ENCODE results near the gene TMEM187.

DNA sequence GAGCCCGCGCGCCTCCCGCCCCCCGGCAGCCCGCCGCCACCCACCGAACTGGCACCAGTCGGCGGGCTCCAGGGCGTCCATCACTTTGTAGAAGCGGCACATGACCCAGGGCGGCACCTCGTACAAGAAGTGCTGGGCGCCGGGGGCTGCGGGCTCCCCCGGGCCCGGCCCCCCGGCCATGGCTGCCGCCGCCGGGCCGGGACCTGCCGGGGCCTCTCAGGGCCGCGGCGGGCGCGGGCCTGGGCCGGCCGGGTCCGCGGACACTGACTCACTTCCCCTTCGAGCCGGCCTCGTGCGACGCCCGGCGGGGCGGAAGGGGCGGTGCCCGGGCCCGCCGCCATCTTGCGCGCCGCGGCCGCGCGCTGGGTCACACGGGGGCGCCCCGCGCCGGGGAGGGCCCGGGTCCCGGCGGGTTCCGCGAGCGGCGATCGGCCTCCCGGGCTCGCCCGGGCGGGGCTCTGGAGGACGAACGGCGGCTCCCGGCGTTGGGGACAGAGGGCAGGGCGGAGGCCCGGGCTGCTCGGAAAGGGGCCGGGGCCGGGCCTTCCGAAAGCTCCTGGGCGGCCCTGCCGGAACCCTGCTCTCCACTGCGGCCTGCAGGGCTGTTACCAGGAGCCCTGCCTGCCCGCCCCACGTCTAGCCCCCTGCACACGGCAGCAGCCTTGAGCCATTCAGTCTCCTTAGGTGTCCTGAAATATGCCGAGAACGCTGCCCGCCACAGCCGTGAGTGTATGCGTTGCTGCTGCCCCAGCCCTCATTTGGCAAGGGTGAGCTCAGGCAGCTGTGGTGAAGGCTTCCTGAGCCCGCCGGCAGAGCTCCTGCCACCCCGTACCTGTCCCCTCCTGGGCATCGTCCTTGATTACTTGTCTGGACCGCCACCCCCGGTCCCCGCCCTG is 47.3 kb downstream of the TMEM187 start, which contains the start of gene IRAK1:
- TF ChIP-seq, protein P1, sequence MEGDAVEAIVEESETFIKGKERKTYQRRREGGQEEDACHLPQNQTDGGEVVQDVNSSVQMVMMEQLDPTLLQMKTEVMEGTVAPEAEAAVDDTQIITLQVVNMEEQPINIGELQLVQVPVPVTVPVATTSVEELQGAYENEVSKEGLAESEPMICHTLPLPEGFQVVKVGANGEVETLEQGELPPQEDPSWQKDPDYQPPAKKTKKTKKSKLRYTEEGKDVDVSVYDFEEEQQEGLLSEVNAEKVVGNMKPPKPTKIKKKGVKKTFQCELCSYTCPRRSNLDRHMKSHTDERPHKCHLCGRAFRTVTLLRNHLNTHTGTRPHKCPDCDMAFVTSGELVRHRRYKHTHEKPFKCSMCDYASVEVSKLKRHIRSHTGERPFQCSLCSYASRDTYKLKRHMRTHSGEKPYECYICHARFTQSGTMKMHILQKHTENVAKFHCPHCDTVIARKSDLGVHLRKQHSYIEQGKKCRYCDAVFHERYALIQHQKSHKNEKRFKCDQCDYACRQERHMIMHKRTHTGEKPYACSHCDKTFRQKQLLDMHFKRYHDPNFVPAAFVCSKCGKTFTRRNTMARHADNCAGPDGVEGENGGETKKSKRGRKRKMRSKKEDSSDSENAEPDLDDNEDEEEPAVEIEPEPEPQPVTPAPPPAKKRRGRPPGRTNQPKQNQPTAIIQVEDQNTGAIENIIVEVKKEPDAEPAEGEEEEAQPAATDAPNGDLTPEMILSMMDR (IDR thresholded peaks at IDR 0.05; ENCODE audit: borderline replicate concordance, extremely low read depth, low read length, poor library complexity, severe bottlenecking) = peak; percentile 8
- TF ChIP-seq EZH2 (IDR thresholded peaks at IDR 0.05; ENCODE audit: borderline replicate concordance, low read depth, low read length, severe bottlenecking) = no peak

Data from DND-41 (cell line).